GM18517 (cell line): Measurements from ENCODE around the gene NEO1.

Source experiments
- ATAC-seq: cut with Tn5 transposase; IDR thresholded peaks from one replicate; pipeline ENCODE4 v1.9.1; 2021; ENCODE audit warnings: mild to moderate bottlenecking, moderate library complexity; ENCODE audit not compliant: unreplicated experiment

Gene NEO1

GRCh38 chr15:73344056-73344455 is 291.8 kb downstream of the NEO1 start:
- no peak for ATAC-seq

- ATAC-seq, result no peak
Measured at GRCh38 chr15:73345658-73346057, 293.4 kb downstream of the NEO1 start.

- ATAC-seq, result no peak
Measured at GRCh38 chr15:73346735-73347312, 294.6 kb downstream of the NEO1 start.

- no peak for ATAC-seq
Measured at GRCh38 chr15:73349191-73349590, 296.9 kb downstream of the NEO1 start.

GRCh38 chr15:73352082-73352481 is 299.8 kb downstream of the NEO1 start:
- no peak for ATAC-seq

- ATAC-seq, result no peak
Measured at GRCh38 chr15:73353734-73354133, 301.5 kb downstream of the NEO1 start.

- no peak for ATAC-seq
Measured at GRCh38 chr15:73354241-73354640, 302.0 kb downstream of the NEO1 start.
